Body of pancreas (tissue), 4 donors: ENCODE data around the gene RPTOR.

Experiments
- POLR2A ChIP-seq, 3 donors: fragments of 450-650 bp; IDR thresholded peaks; one replicate each; pipeline ENCODE4 v1.6.1; 2016; ENCODE audit warnings: antibody characterized with exemption in 3 of 3, mild to moderate bottlenecking in 2 of 3
- TF ChIP-seq, protein P1 (sequence below), 7 experiments: fragments of 450-650 bp in 4 of 7; fragments of 200-600 bp in 3 of 7; sonication (generic) in 3 of 7; IDR thresholded peaks; one replicate each; pipeline ENCODE4 v1.5.1; 2016 to 2019; ENCODE audit warnings: antibody characterized with exemption in 7 of 7

DNA sequence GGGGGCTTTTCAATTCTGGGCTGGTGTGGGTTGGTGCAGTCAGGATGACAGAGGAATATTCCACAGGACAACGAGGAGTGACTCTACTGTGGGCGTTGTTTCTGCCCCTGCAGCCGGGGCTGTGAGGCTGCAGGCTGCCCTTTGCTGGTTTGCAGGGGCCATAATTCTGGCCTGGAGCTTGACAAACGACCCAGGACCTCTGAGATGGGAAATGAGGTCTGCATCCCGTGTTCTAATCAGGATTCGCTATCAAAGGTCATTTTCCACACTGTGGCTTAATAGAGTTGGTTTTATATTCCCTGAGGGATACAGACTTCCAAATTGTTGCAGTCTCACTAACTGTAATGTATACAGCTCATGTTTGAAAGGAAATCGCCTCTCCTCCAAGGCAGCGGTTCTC, 180.9 kb downstream of the RPTOR start:
- TF ChIP-seq POLR2A (IDR thresholded peaks at IDR 0.05), result no peak
- TF ChIP-seq, protein P1, sequence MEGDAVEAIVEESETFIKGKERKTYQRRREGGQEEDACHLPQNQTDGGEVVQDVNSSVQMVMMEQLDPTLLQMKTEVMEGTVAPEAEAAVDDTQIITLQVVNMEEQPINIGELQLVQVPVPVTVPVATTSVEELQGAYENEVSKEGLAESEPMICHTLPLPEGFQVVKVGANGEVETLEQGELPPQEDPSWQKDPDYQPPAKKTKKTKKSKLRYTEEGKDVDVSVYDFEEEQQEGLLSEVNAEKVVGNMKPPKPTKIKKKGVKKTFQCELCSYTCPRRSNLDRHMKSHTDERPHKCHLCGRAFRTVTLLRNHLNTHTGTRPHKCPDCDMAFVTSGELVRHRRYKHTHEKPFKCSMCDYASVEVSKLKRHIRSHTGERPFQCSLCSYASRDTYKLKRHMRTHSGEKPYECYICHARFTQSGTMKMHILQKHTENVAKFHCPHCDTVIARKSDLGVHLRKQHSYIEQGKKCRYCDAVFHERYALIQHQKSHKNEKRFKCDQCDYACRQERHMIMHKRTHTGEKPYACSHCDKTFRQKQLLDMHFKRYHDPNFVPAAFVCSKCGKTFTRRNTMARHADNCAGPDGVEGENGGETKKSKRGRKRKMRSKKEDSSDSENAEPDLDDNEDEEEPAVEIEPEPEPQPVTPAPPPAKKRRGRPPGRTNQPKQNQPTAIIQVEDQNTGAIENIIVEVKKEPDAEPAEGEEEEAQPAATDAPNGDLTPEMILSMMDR (IDR thresholded peaks at IDR 0.05), result no peak
